ENCODE data around the gene TMEM11.

TMEM11 gene

DNA sequence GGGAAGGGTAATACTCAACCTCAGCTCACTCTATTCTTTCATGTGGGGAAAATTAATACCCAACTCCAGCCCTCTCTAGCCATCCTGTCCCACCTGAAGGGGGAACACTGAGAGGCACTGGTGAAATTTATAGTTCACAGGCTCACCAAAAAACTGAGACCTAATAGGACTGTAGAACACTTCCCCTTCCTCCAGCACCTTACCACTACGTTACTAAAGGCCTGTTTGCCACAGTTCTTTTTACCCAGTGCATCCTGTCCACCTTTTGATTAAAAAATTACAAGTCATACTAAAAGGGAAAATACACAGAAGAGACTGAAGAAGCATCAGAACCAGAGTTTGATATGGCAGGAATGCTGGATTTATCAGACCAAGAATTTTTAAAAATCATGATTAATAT, 61.2 kb downstream of the TMEM11 start:
- DNase-seq = no peak

DNA sequence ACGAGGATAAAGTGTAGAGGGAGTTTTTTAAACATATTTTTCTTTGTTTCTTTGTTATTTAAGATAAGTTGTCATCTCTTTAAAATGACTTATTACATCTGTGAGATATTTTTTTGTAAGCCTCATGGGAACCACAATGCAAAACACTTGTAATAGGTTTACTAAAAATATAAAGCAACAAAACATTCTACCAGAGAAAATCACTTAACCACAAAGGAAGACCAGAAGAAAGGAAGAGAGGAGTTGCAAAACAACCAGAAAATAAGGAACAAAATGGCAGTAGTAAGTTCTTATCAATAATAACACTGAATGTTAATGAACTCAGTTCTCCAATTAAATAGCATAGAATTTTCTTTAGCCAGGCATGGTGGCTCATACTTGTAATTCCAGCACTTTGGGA, 64.3 kb downstream of the TMEM11 start:
- no peak for DNase-seq

Measured in NK-92 treated with Interleukin-12 subunit alpha and Interleukin-12 subunit beta, amount 100 ng/mL, for 24 hours (cell line).